Gastroesophageal sphincter (tissue), 3 donors: ENCODE data around the gene S1PR2.
"Not testable (repeated sequence)": the region's sequence is repeated elsewhere in the genome, so short reads cannot be mapped to it uniquely, and the experiment has no call there.

Experiments used
- CTCF ChIP-seq, 4 experiments: fragments of 200-600 bp in 2 of 4; fragments of 450-650 bp in 2 of 4; sonication (generic) in 1 of 4; IDR thresholded peaks; one replicate each; pipeline ENCODE4 v1.5.1; 2017 to 2019; ENCODE audit warnings: antibody characterized with exemption in 4 of 4, mild to moderate bottlenecking in 2 of 4, moderate library complexity in 2 of 4
- EP300 ChIP-seq: sonication (generic); formaldehyde crosslinking; IDR thresholded peaks from one replicate; pipeline ENCODE4 v1.6.1; 2017; ENCODE audit warnings: antibody characterized with exemption, mild to moderate bottlenecking
- POLR2A ChIP-seq, 2 donors: fragments of 450-650 bp; IDR thresholded peaks; one replicate each; pipeline ENCODE4 v1.6.1; 2017; ENCODE audit warnings: antibody characterized with exemption in 2 of 2, mild to moderate bottlenecking in 2 of 2, moderate library complexity in 1 of 2
- POLR2AphosphoS5 ChIP-seq: sonication (generic); formaldehyde crosslinking; IDR thresholded peaks from one replicate; pipeline ENCODE4 v1.6.1; 2017; ENCODE audit warnings: antibody characterized with exemption

- not testable (repeated sequence) for TF ChIP-seq POLR2A (IDR thresholded peaks at IDR 0.05); CTCF (IDR thresholded peaks at IDR 0.05); EP300; POLR2AphosphoS5
Measured at GRCh38 chr19:10200101-10200500, 31.0 kb downstream of the S1PR2 start.
